GM06990 (cell line): ENCODE measurements around the gene HNRNPL.
"Not testable (repeated sequence)": the region's sequence is repeated elsewhere in the genome, so short reads cannot be mapped to it uniquely, and the experiment has no call there.

Experiments used
- DNase-seq: peaks from one replicate; pipeline ENCODE4 v3.0.0-alpha.2; 2011; ENCODE audit not compliant: insufficient read length; ENCODE audit errors: extremely low read depth
- H3K27me3 ChIP-seq: replicated peaks from 2 replicates; pipeline ENCODE4 v1.6.0; 2011; ENCODE audit warnings: low read length; ENCODE audit not compliant: control insufficient read depth, insufficient read depth
- H3K36me3 ChIP-seq: 2 replicates; pipeline ENCODE4 v1.5.1; 2011; ENCODE audit warnings: low read length; ENCODE audit not compliant: control insufficient read depth, insufficient read depth
- H3K4me3 ChIP-seq: replicated peaks from 2 replicates; pipeline ENCODE4 v1.5.1; 2011; ENCODE audit warnings: low read depth, mild to moderate bottlenecking, control low read depth, low read length
- CTCF ChIP-seq: IDR thresholded peaks from 2 replicates; pipeline ENCODE4 v1.5.1; 2011; ENCODE audit warnings: low read length, control low read depth, mild to moderate bottlenecking, inconsistent platforms; ENCODE audit not compliant: insufficient read depth, poor library complexity, severe bottlenecking

The HNRNPL gene

GRCh38 chr19:38891771-38892170 lies 42.0 kb upstream of the HNRNPL start:
- H3K27me3 ChIP-seq: no peaks in the 10 kb centered on the region
- no peak overlapping the region for H3K4me3 ChIP-seq
- H3K36me3 ChIP-seq: no peaks in the 10 kb centered on the region; the same call in none of the 2 replicates
- DNase-seq: no peak
- TF ChIP-seq CTCF: no peak

GRCh38 chr19:38890686-38891085 lies 40.9 kb upstream of the HNRNPL start:
- Histone ChIP-seq H3K4me3 (no peak overlapping the region), H3K36me3 (no peaks in the 10 kb centered on the region; the same call in none of the 2 replicates), H3K27me3 (no peaks in the 10 kb centered on the region)
- TF ChIP-seq CTCF: no peak
- DNase-seq: no peak

GRCh38 chr19:38889803-38890202 lies 40.0 kb upstream of the HNRNPL start:
- H3K4me3 ChIP-seq: no peak overlapping the region
- TF ChIP-seq CTCF: no peak
- no peak for DNase-seq
- no peaks in the 10 kb centered on the region for H3K27me3 ChIP-seq
- H3K36me3 ChIP-seq: no peaks in the 10 kb centered on the region; the same call in none of the 2 replicates

GRCh38 chr19:38888876-38889275 lies 39.1 kb upstream of the HNRNPL start:
- Histone ChIP-seq H3K4me3 (no peak overlapping the region), H3K27me3 (no peaks in the 10 kb centered on the region), H3K36me3 (no peaks in the 10 kb centered on the region; the same call in none of the 2 replicates)
- no peak for TF ChIP-seq CTCF
- DNase-seq: no peak

GRCh38 chr19:38884691-38885090 lies 34.9 kb upstream of the HNRNPL start:
- not testable (repeated sequence) for H3K36me3 ChIP-seq, DNase-seq, H3K27me3 ChIP-seq, H3K4me3 ChIP-seq

GRCh38 chr19:38883286-38883685 lies 33.5 kb upstream of the HNRNPL start:
- no peaks in the 10 kb centered on the region for H3K27me3 ChIP-seq
- H3K36me3 ChIP-seq: peaks cover 2% of the 10 kb centered on the region; the same call in 1 of the 2 replicates
- no peak for TF ChIP-seq CTCF
- no peak overlapping the region for H3K4me3 ChIP-seq
- no peak for DNase-seq
